ENCODE data around the gene ZMYND8.
A peak's percentile ranks its signal among the peaks of the same experiment; 100 is the strongest.
"Not testable (repeated sequence)": the region's sequence is repeated elsewhere in the genome, so short reads cannot be mapped to it uniquely, and the experiment has no call there.

Gene ZMYND8

GRCh38 chr20:47370850-47371782 lies 14.6 kb upstream of the ZMYND8 start:
- DNase-seq (ENCODE audit: low read depth, low spot score) = no peak

GRCh38 chr20:47370214-47370613 lies 13.7 kb upstream of the ZMYND8 start:
- no peak for DNase-seq (ENCODE audit: low read depth, low spot score)

- no peak for DNase-seq (ENCODE audit: low read depth, low spot score)
Measured at GRCh38 chr20:47368301-47368700, 11.8 kb upstream of the ZMYND8 start.

GRCh38 chr20:47366301-47366700 lies 9.8 kb upstream of the ZMYND8 start:
- not testable (repeated sequence) for DNase-seq (ENCODE audit: low read depth, low spot score)

GRCh38 chr20:47365023-47365764 lies 8.7 kb upstream of the ZMYND8 start:
- no peak for DNase-seq (ENCODE audit: low read depth, low spot score)

- no peak for DNase-seq (ENCODE audit: low read depth, low spot score)
Measured at GRCh38 chr20:47362361-47363219, 6.1 kb upstream of the ZMYND8 start.

- no peak for DNase-seq (ENCODE audit: low read depth, low spot score)
Measured at GRCh38 chr20:47361057-47361915, 4.8 kb upstream of the ZMYND8 start.

- peak; percentile 84 for DNase-seq (ENCODE audit: low read depth, low spot score)
Measured at GRCh38 chr20:47360297-47361056, 4.0 kb upstream of the ZMYND8 start.

GRCh38 chr20:47359530-47360296 lies 3.2 kb upstream of the ZMYND8 start:
- no peak for DNase-seq (ENCODE audit: low read depth, low spot score)

GRCh38 chr20:47358672-47359529 lies 2.4 kb upstream of the ZMYND8 start:
- DNase-seq (ENCODE audit: low read depth, low spot score) = no peak

GRCh38 chr20:47358039-47358671 lies 1.7 kb upstream of the ZMYND8 start:
- DNase-seq (ENCODE audit: low read depth, low spot score) = no peak

- peak; percentile 80 for DNase-seq (ENCODE audit: low read depth, low spot score)
Measured at GRCh38 chr20:47357296-47358038, 968 bp upstream of the ZMYND8 start.

GRCh38 chr20:47356220-47356525 lies 326 bp downstream of the ZMYND8 start:
- no peak for DNase-seq (ENCODE audit: low read depth, low spot score)

GRCh38 chr20:47355489-47356219 lies 845 bp downstream of the ZMYND8 start:
- DNase-seq (ENCODE audit: low read depth, low spot score) = no peak

- DNase-seq (ENCODE audit: low read depth, low spot score) = no peak
Measured at GRCh38 chr20:47354714-47355488, 1.6 kb downstream of the ZMYND8 start.

- DNase-seq (ENCODE audit: low read depth, low spot score) = no peak
Measured at GRCh38 chr20:47354464-47354713, 2.1 kb downstream of the ZMYND8 start.
